GM12875 (cell line): Measurements from ENCODE around the gene HOXC12.

Source experiments
- H3K4me3 ChIP-seq: one replicate; pipeline ENCODE4 v1.5.1; 2011; ENCODE audit warnings: low read depth, low read length, control low read depth
- CTCF ChIP-seq: IDR thresholded peaks from 2 replicates; pipeline ENCODE4 v1.5.1; 2011; ENCODE audit warnings: low read depth, mild to moderate bottlenecking, control low read depth, inconsistent platforms, low read length, moderate library complexity, borderline replicate concordance; ENCODE audit not compliant: insufficient read depth

HOXC12 gene

GRCh38 chr12:53966085-53966384, 11.3 kb downstream of the HOXC12 start:
- no peak for TF ChIP-seq CTCF
- H3K4me3 ChIP-seq = no peak overlapping the region

- no peak overlapping the region for H3K4me3 ChIP-seq
- no peak for TF ChIP-seq CTCF
Measured at GRCh38 chr12:53966385-53967133, 11.9 kb downstream of the HOXC12 start.

GRCh38 chr12:53967421-53967925, 12.8 kb downstream of the HOXC12 start:
- no peak overlapping the region for H3K4me3 ChIP-seq
- TF ChIP-seq CTCF = no peak

- TF ChIP-seq CTCF = no peak
- no peak overlapping the region for H3K4me3 ChIP-seq
Measured at GRCh38 chr12:53968214-53969127, 13.8 kb downstream of the HOXC12 start.

- H3K4me3 ChIP-seq = no peak overlapping the region
- TF ChIP-seq CTCF = no peak
Measured at GRCh38 chr12:53969588-53970259, 15.0 kb downstream of the HOXC12 start.

GRCh38 chr12:53970451-53970850, 15.7 kb downstream of the HOXC12 start:
- H3K4me3 ChIP-seq = no peak overlapping the region
- no peak for TF ChIP-seq CTCF
